ENCODE results near the gene BCAR3.

Gene BCAR3

GRCh38 chr1:93531193-93531592 lies 150.4 kb downstream of the BCAR3 start:
- DNase-seq: no peak

GRCh38 chr1:93528412-93528811 lies 153.2 kb downstream of the BCAR3 start:
- DNase-seq: no peak

- no peak for DNase-seq
Measured at GRCh38 chr1:93526431-93526830, 155.2 kb downstream of the BCAR3 start.

GRCh38 chr1:93525431-93525830 lies 156.2 kb downstream of the BCAR3 start:
- no peak for DNase-seq

- DNase-seq: no peak
Measured at GRCh38 chr1:93522721-93523120, 158.9 kb downstream of the BCAR3 start.

- no peak for DNase-seq
Measured at GRCh38 chr1:93521618-93522017, 160.0 kb downstream of the BCAR3 start.

- no peak for DNase-seq
Measured at GRCh38 chr1:93519199-93519829, 162.3 kb downstream of the BCAR3 start.

- no peak for DNase-seq
Measured at GRCh38 chr1:93518516-93518915, 163.1 kb downstream of the BCAR3 start.

GRCh38 chr1:93516164-93516563 lies 165.5 kb downstream of the BCAR3 start:
- peak; percentile 54 for DNase-seq
